PC-3 (cell line): Measurements from ENCODE around the gene SFMBT2.

Experiments used
- EZH2 ChIP-seq: fragments of 300-600 bp; sonication (generic); IDR thresholded peaks from one replicate; pipeline ENCODE4 v1.6.1; 2017; ENCODE audit warnings: antibody characterized with exemption, mild to moderate bottlenecking, low read length; ENCODE audit not compliant: unreplicated experiment
- EZH2phosphoT487 ChIP-seq: fragments of 300-600 bp; sonication (generic); IDR thresholded peaks from 2 replicates; pipeline ENCODE4 v1.6.1; 2018; ENCODE audit warnings: mild to moderate bottlenecking, antibody characterized with exemption, low read length, borderline replicate concordance
- TF ChIP-seq, protein P1 (sequence below): fragments of 300-600 bp; sonication (generic); conservative IDR thresholded peaks from 2 replicates; pipeline ENCODE4 v1.5.1; 2017; ENCODE audit warnings: antibody characterized with exemption, low read depth, mild to moderate bottlenecking, low read length

- TF ChIP-seq, protein P1, sequence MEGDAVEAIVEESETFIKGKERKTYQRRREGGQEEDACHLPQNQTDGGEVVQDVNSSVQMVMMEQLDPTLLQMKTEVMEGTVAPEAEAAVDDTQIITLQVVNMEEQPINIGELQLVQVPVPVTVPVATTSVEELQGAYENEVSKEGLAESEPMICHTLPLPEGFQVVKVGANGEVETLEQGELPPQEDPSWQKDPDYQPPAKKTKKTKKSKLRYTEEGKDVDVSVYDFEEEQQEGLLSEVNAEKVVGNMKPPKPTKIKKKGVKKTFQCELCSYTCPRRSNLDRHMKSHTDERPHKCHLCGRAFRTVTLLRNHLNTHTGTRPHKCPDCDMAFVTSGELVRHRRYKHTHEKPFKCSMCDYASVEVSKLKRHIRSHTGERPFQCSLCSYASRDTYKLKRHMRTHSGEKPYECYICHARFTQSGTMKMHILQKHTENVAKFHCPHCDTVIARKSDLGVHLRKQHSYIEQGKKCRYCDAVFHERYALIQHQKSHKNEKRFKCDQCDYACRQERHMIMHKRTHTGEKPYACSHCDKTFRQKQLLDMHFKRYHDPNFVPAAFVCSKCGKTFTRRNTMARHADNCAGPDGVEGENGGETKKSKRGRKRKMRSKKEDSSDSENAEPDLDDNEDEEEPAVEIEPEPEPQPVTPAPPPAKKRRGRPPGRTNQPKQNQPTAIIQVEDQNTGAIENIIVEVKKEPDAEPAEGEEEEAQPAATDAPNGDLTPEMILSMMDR = no peak
- TF ChIP-seq EZH2 (no peak), EZH2phosphoT487 (no peak)
Observed at GRCh38 chr10:7277432-7277831, 133.4 kb downstream of the SFMBT2 start.
